ENCODE data around the gene ZFP91. TPM values are rescaled to one million over a fixed set of nuclear protein-coding genes. Genes with fewer than 3 reads are reported as not detected.

The ZFP91 gene
- total and polyA plus RNA-seq, 12 donors, result 6.6 to 58.1 (median 49.3) TPM

DNA sequence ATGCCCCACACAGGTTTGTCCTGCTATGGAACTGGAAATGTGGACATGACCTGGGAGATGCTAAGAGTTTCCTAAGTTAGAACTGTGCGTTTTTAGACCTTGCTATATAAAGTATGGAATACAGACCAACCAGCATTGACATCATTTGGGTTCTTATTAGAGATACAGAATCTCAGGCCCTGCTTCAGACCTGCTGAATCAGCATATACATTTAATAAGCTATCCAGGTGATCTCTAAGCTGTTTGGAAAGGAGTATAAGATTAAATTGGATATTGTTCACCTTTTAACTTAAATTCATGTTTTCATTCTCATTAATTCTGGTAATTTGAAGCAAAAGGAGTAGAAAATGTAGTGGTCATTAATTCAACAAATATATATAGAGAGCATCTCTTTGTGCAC, 36.7 kb downstream of the ZFP91 start:
- no peaks in the 10 kb centered on the region for H3K27me3 ChIP-seq
- 91 to 95% (median 93%) methylated on average over 1 of the region's 1 CpG for WGBS, 4 donors
- peaks cover 4 to 22% of the 10 kb centered on the region in 2 donors for H3K4me1 ChIP-seq (replicated peaks in 1 of 2)
- TF ChIP-seq, protein P1, sequence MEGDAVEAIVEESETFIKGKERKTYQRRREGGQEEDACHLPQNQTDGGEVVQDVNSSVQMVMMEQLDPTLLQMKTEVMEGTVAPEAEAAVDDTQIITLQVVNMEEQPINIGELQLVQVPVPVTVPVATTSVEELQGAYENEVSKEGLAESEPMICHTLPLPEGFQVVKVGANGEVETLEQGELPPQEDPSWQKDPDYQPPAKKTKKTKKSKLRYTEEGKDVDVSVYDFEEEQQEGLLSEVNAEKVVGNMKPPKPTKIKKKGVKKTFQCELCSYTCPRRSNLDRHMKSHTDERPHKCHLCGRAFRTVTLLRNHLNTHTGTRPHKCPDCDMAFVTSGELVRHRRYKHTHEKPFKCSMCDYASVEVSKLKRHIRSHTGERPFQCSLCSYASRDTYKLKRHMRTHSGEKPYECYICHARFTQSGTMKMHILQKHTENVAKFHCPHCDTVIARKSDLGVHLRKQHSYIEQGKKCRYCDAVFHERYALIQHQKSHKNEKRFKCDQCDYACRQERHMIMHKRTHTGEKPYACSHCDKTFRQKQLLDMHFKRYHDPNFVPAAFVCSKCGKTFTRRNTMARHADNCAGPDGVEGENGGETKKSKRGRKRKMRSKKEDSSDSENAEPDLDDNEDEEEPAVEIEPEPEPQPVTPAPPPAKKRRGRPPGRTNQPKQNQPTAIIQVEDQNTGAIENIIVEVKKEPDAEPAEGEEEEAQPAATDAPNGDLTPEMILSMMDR (IDR thresholded peaks at IDR 0.05), result no peak
- TF ChIP-seq POLR2A (IDR thresholded peaks at IDR 0.05), result no peak
- intact Hi-C loops (cut with DNase I), result no loop called here
- DNase-seq, result no peak
- H3K9me3 ChIP-seq (replicated peaks in 1 of 3), result no peaks in the 10 kb centered on the region
- no peak overlapping the region for H3K4me3 ChIP-seq
- H3K36me3 ChIP-seq (replicated peaks in 1 of 2), result peaks cover 0 to 90% of the 10 kb centered on the region in 2 donors
- H3K27ac ChIP-seq, result peak overlapping the region in 2 of 5 donors; percentile 13 to 41

DNA sequence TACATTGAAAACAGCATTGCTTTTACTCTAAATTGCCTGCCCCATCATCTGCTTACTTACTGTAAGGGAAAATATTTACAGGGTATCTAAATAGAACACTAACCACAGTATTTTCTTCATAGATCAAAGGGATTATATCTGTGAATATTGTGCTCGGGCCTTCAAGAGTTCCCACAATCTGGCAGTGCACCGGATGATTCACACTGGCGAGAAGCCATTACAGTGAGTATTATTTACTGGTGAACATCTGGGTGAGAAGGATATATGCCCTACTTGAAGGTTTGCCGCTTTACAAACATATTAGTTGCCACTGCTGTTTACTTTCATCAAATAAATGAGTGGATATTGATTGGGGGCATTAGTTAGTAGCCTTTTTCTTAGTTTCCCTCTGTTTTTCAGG, 37.7 kb downstream of the ZFP91 start:
- H3K36me3 ChIP-seq (replicated peaks in 1 of 2), result peaks cover 0 to 86% of the 10 kb centered on the region in 2 donors
- TF ChIP-seq, protein P1 (IDR thresholded peaks at IDR 0.05), result no peak
- no peak for TF ChIP-seq POLR2A (IDR thresholded peaks at IDR 0.05)
- no peaks in the 10 kb centered on the region for H3K9me3 ChIP-seq (replicated peaks in 1 of 3)
- intact Hi-C loops (cut with DNase I), result no loop called here
- WGBS, 4 donors, result 39 to 62% (median 41%) methylated on average over 4 of the region's 4 CpGs
- peaks cover 4 to 22% of the 10 kb centered on the region in 2 donors for H3K4me1 ChIP-seq (replicated peaks in 1 of 2)
- peak overlapping the region in 4 of 5 donors; percentile 6 to 41 (median 30) for H3K27ac ChIP-seq
- peak; percentile 75 to 90 (median 86) for DNase-seq
- no peak overlapping the region for H3K4me3 ChIP-seq
- no peaks in the 10 kb centered on the region for H3K27me3 ChIP-seq

DNA sequence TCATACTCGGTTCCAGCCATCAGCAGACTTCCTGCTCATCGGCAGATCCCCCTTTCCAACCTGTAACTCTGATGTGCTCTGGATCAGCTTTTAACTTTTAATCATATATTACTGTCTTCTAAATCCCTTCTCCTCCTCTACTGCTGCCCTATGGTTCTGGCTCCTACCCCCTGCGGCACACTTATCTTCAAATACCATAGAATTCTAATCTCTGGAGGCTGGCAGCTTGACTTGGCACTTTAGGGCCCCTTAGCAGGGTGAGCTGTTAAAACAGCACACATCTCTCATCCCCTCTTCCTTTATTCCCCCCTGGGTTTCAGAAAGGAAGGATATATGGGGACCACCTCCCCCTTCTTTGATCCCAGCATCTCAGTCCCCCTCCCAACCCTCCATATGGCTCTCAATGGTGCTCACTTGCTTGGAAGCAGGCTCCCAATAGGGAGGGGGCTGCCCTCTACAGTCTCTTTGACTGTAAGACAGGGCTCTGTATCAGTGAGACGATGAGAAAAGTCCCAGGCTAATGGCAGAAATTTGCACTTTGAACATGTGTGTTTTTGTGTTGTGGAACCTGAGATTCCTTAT, 39.2 kb downstream of the ZFP91 start:
- H3K4me3 ChIP-seq, result no peak overlapping the region
- H3K9me3 ChIP-seq (replicated peaks in 1 of 3), result no peaks in the 10 kb centered on the region
- 88 to 91% (median 90%) methylated on average over 4 of the region's 4 CpGs for WGBS, 4 donors
- no peaks in the 10 kb centered on the region for H3K27me3 ChIP-seq
- H3K36me3 ChIP-seq (replicated peaks in 1 of 2), result peaks cover 0 to 76% of the 10 kb centered on the region in 2 donors
- peak in 1 of 7 donors; percentile 12 for DNase-seq
- H3K27ac ChIP-seq, result no peak overlapping the region
- intact Hi-C loops (cut with DNase I), result no loop called here
- peaks cover 4 to 22% of the 10 kb centered on the region in 2 donors for H3K4me1 ChIP-seq (replicated peaks in 1 of 2)
- TF ChIP-seq POLR2A (IDR thresholded peaks at IDR 0.05), result no peak
- TF ChIP-seq, protein P1 (IDR thresholded peaks at IDR 0.05), result no peak

DNA sequence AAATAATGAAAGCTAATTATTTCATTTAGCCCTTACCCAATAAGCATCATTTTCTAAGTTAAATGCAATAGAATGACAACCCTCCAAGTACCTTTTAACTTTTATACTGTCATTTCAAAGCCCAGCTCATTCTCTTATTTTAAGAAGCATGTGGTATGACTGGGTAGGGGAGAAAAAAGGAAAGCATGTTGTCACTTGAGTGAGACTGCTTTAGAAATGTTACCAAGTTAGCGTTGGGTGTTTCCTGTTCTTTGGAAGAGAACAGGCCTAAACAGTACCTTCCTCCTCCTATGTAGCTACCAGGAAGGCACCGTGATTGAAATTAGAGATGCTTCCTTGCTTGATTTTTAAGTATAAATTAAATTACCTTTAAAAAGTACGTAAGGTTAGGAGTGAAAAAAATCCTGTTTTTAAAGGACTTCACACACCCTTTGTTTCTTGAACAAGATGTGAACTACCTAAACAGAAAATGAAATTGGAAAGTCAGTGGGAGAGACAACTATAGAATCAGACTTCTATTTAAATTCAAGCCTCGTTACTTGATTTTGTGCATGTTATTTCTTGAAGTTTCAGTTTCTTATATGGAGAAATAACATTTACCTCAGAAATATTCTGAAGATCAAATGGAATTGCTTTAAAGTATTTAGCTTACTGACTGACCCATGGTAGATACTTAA, 42.9 kb downstream of the ZFP91 start:
- Histone ChIP-seq H3K36me3 (replicated peaks in 1 of 2) (peaks cover 0 to 66% of the 10 kb centered on the region in 2 donors), H3K4me1 (replicated peaks in 1 of 2) (peaks cover 4 to 16% of the 10 kb centered on the region in 2 donors), H3K9me3 (replicated peaks in 1 of 3) (no peaks in the 10 kb centered on the region), H3K27ac (no peak overlapping the region), H3K4me3 (no peak overlapping the region), H3K27me3 (no peaks in the 10 kb centered on the region)
- DNase-seq, result no peak
- intact Hi-C loops (cut with DNase I), result no loop called here
- TF ChIP-seq, protein P1 (IDR thresholded peaks at IDR 0.05), result no peak
- TF ChIP-seq POLR2A (IDR thresholded peaks at IDR 0.05), result no peak
- 91 to 96% (median 94%) methylated on average over 4 of the region's 4 CpGs for WGBS, 4 donors

All from adrenal gland (tissue), 12 donors.